ENCODE measurements around the gene ABCC2. TPM values are rescaled to one million over a fixed set of nuclear protein-coding genes. Genes with fewer than 3 reads are reported as not detected.

ABCC2 gene
- total and polyA plus RNA-seq, 9 of the 15 experiments (the other 6 are each of a cell fraction or from before 2014, with no cell fraction given): 0.03 to 0.18 (median 0.10) TPM; not detected in 1

GRCh38 chr10:99841746-99842145 lies 59.3 kb downstream of the ABCC2 start:
- Histone ChIP-seq H3K79me2 (ENCODE audit: control insufficient read depth, insufficient read depth, low read length) (no peaks in the 10 kb centered on the region), H3K9ac (ENCODE audit: insufficient read depth in 1 of 2, low read depth in 2 of 2, low read length in 2 of 2) (no peak overlapping the region), H3K36me3 (ENCODE audit: control insufficient read depth, insufficient read depth, low read length) (no peaks in the 10 kb centered on the region), H3K4me2 (ENCODE audit: insufficient read depth, low read length) (no peak overlapping the region), H3K9me1 (ENCODE audit: control insufficient read depth, insufficient read depth, low read length) (no peaks in the 10 kb centered on the region), H3K9me3 (replicated peaks; ENCODE audit: control insufficient read depth, insufficient read depth, low read depth, low read length) (no peaks in the 10 kb centered on the region), H3K27me3 (ENCODE audit: control insufficient read depth in 2 of 2, insufficient read depth in 2 of 2, low read length in 2 of 2) (peaks cover 4 to 17% of the 10 kb centered on the region in 2 experiments; a peak in 4 of 5 replicates), H4K20me1 (replicated peaks; ENCODE audit: control insufficient read depth, insufficient read depth, low read length) (no peaks in the 10 kb centered on the region), H2AFZ (ENCODE audit: low read depth, low read length) (no peak overlapping the region), H3K27ac (ENCODE audit: extremely low read depth, low read depth, low read length) (no peak overlapping the region), H3K4me1 (replicated peaks in 1 of 2; ENCODE audit: control insufficient read depth in 2 of 2, insufficient read depth in 2 of 2, low read length in 2 of 2) (no peaks in the 10 kb centered on the region), H3K4me3 (no peak overlapping the region)
- intact Hi-C loops (cut with micrococcal nuclease) (loop anchor here (10.0 kb wide), 1 partner anchor 593 kb away; no protein-coding TSS in a partner anchor), in situ Hi-C loops (cut with MboI) (loop anchor here (10.0 kb wide), 1 partner anchor 663 kb away; no protein-coding TSS in a partner anchor)
- no TSS peak for BruUV-seq (replicated peaks)
- TF ChIP-seq SPI1 (IDR thresholded peaks at IDR 0.05; ENCODE audit: borderline replicate concordance, low read depth, low read length) (no peak), MCM5 (IDR thresholded peaks at IDR 0.05; ENCODE audit: low read depth) (no peak), TOE1 (IDR thresholded peaks at IDR 0.05; ENCODE audit: borderline replicate concordance) (no peak), TOE1 (CRISPR knock-in tag; IDR thresholded peaks at IDR 0.05; ENCODE audit: borderline replicate concordance, low read depth) (no peak), RFX7 (CRISPR knock-in tag; IDR thresholded peaks at IDR 0.05) (no peak), HDAC3 (IDR thresholded peaks at IDR 0.05; ENCODE audit: borderline replicate concordance, partially characterized antibody) (no peak), ZZZ3 (IDR thresholded peaks at IDR 0.05) (no peak), ZNF311 (CRISPR knock-in tag; IDR thresholded peaks at IDR 0.05) (no peak), FOXO4 (CRISPR knock-in tag; IDR thresholded peaks at IDR 0.05) (no peak), NCOA4 (IDR thresholded peaks at IDR 0.05; ENCODE audit: partially characterized antibody) (no peak), ZBTB8A (IDR thresholded peaks at IDR 0.05; ENCODE audit: partially characterized antibody) (no peak), ZBTB2 (IDR thresholded peaks at IDR 0.05) (no peak), EZH2 (IDR thresholded peaks at IDR 0.05; ENCODE audit: borderline replicate concordance, low read depth, low read length) (no peak), FIP1L1 (IDR thresholded peaks at IDR 0.05; ENCODE audit: low read depth, low read length, poor library complexity, severe bottlenecking) (no peak), PCBP2 (IDR thresholded peaks at IDR 0.05; ENCODE audit: low read depth, low read length, poor library complexity, severe bottlenecking) (no peak), BACH1 (tag; IDR thresholded peaks at IDR 0.05) (no peak)
- 18% methylated on average over 6 of the region's 7 CpGs for WGBS (ENCODE audit: insufficient coverage, low coverage, missing lambda C conversion rate)
- ChIA-PET CTCF (ENCODE audit: low intra/inter-chr PET ratio) (no interaction called here), POLR2A (no interaction called here)
- FAIRE-seq: no peak
- no peak for ATAC-seq
- no peak for DNase-seq (ENCODE audit: extremely low read depth in 1 of 4, low spot score in 3 of 4)
